Cardiac muscle cell (in vitro differentiated cells and primary cell): ENCODE data around the gene CITED2. TPM values are rescaled to one million over a fixed set of nuclear protein-coding genes. Genes with fewer than 3 reads are reported as not detected.
A peak's percentile ranks its signal among the peaks of the same experiment; 100 is the strongest.

ENCODE experiments used
- DNase-seq, 2 donors: peaks; one replicate each; pipeline versions ENCODE4 v3.0.0 to v3.0.0-alpha.2; 2010 to 2017; ENCODE audit warnings: low read depth in 1 of 2, low spot score in 1 of 2
- H3K27ac ChIP-seq: fragments of 200-600 bp; sonication (generic); 2 replicates; pipeline ENCODE4 v1.5.1; 2016
- H3K27me3 ChIP-seq: fragments of 200-600 bp; sonication (generic); 2 replicates; pipeline ENCODE4 v1.6.0; 2016; ENCODE audit warnings: control low read depth
- H3K36me3 ChIP-seq: fragments of 200-600 bp; sonication (generic); 2 replicates; pipeline ENCODE4 v1.5.1; 2016; ENCODE audit warnings: control low read depth
- H3K4me1 ChIP-seq: fragments of 200-600 bp; sonication (generic); 2 replicates; pipeline ENCODE4 v1.8.1; 2017; ENCODE audit warnings: low read depth, mild to moderate bottlenecking, mixed run types
- H3K4me3 ChIP-seq: fragments of 200-600 bp; sonication (generic); 2 replicates; pipeline ENCODE4 v1.5.1; 2016; ENCODE audit warnings: mild to moderate bottlenecking
- H3K9me3 ChIP-seq: fragments of 200-600 bp; sonication (generic); 2 replicates; pipeline ENCODE4 v1.5.1; 2017; ENCODE audit warnings: low read depth, mild to moderate bottlenecking, control low read depth
- CTCF ChIP-seq: IDR thresholded peaks from 2 replicates; pipeline ENCODE4 v1.5.1; 2012; ENCODE audit warnings: low read depth, mild to moderate bottlenecking, low read length
- polyA plus RNA-seq: library from polyadenylated mRNA; unstranded; fragments of >200 nt; fragmentation: Nextera tagmentation; extraction: Ambion mirVana; gene quantifications from 2 replicates; pipeline ENCODE4 v1.2.1, GENCODE V29; 2016
- total RNA-seq: library from RNA; depleted of rRNA; stranded (reverse); fragments of >200 nt; gene quantifications from 2 replicates; pipeline ENCODE4 v1.2.3, GENCODE V29; 2016

CITED2 gene
- total and polyA plus RNA-seq, 2 experiments from 2014 or later = 34.9 to 513 TPM

DNA sequence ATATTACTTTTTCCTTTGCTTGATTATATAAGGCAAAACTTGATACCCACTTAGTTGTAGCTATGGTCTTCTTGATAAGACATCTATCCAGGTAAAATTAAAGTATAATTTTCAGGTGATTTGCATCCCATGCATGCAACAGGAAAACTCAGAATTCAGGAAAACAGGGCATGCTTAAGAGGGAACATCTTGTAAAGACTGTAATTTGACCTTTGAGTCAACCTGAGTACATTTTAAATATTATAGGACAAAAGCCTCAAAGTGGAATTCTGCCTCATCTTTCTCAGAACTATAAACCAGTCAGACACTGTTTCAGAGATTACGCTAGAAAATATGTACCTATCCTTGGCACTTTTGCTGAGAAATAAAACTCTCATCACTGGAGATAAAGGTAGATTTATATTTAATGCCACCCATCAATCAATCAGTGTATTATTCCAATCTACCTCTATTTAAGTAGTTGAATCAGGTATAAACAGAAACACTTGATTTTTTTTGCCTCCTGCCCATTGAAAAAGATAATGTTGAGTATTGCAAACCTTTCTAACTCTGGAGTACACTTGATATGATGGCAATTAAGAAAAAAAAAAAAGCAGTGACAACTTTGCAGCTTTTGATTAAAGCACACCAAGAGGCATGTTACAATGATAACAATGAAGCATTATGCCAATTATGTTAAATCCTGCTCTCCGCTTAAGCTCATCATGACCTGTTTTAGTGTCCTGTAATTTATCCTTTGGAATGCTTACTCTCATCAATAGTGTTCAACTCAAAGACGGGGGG is 2.8 kb downstream of the CITED2 start:
- Histone ChIP-seq H3K27ac (peak overlapping the region; percentile 97), H3K4me1 (peaks cover 45% of the 10 kb centered on the region), H3K27me3 (no peaks in the 10 kb centered on the region), H3K4me3 (peak overlapping the region; percentile 99), H3K9me3 (no peaks in the 10 kb centered on the region), H3K36me3 (peaks cover 25% of the 10 kb centered on the region)
- TF ChIP-seq CTCF = no peak
- peak in 1 of 2 donors; percentile 30 for DNase-seq

DNA sequence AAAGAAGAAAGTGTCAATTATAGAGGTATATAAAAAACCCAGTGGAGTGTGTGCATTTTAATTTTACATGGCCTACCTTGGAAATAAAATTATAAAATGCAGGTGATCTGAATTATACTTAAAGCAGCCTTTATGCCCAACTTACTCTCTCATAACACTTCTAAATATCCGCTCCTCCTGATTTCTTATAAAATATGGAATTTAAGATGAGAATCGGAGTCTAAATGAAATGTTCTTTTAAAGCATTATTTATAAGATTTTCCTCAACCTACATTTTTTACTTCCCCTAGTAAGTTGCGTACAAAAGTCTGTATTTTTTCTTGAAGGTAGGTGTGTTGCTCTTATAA is 3.5 kb downstream of the CITED2 start:
- DNase-seq = no peak
- H3K4me3 ChIP-seq = peak overlapping the region; percentile 99
- peaks cover 25% of the 10 kb centered on the region for H3K36me3 ChIP-seq
- peaks cover 40% of the 10 kb centered on the region for H3K4me1 ChIP-seq
- TF ChIP-seq CTCF = no peak
- H3K9me3 ChIP-seq = no peaks in the 10 kb centered on the region
- H3K27me3 ChIP-seq = no peaks in the 10 kb centered on the region
- peak overlapping the region; percentile 97 for H3K27ac ChIP-seq

- Histone ChIP-seq H3K36me3 (peaks cover 25% of the 10 kb centered on the region), H3K4me3 (peak overlapping the region; percentile 99), H3K27me3 (no peaks in the 10 kb centered on the region), H3K4me1 (peaks cover 40% of the 10 kb centered on the region), H3K9me3 (no peaks in the 10 kb centered on the region), H3K27ac (peak overlapping the region; percentile 97)
- no peak for TF ChIP-seq CTCF
- DNase-seq = peak; percentile 69 to 70
These were observed 4.0 kb downstream of the CITED2 start for GRCh38 chr6:139370283-139370998.

GRCh38 chr6:139369568-139370282 is 4.7 kb downstream of the CITED2 start:
- peak; percentile 63 for TF ChIP-seq CTCF
- peak; percentile 77 to 84 for DNase-seq
- Histone ChIP-seq H3K9me3 (no peaks in the 10 kb centered on the region), H3K36me3 (peaks cover 25% of the 10 kb centered on the region), H3K4me3 (peak overlapping the region; percentile 99), H3K4me1 (peaks cover 40% of the 10 kb centered on the region), H3K27ac (peak overlapping the region; percentile 97), H3K27me3 (no peaks in the 10 kb centered on the region)

GRCh38 chr6:139369068-139369467 is 5.4 kb downstream of the CITED2 start:
- TF ChIP-seq CTCF = no peak
- Histone ChIP-seq H3K9me3 (no peaks in the 10 kb centered on the region), H3K4me3 (no peak overlapping the region), H3K27ac (peak overlapping the region; percentile 97), H3K4me1 (peaks cover 40% of the 10 kb centered on the region), H3K27me3 (no peaks in the 10 kb centered on the region), H3K36me3 (peaks cover 25% of the 10 kb centered on the region)
- DNase-seq = peak in 1 of 2 donors; percentile 7
